ENCODE measurements around the gene CAMTA1.

GRCh38 chr1:7471836-7472235, 686.6 kb downstream of the CAMTA1 start:
- TF ChIP-seq, protein P1, sequence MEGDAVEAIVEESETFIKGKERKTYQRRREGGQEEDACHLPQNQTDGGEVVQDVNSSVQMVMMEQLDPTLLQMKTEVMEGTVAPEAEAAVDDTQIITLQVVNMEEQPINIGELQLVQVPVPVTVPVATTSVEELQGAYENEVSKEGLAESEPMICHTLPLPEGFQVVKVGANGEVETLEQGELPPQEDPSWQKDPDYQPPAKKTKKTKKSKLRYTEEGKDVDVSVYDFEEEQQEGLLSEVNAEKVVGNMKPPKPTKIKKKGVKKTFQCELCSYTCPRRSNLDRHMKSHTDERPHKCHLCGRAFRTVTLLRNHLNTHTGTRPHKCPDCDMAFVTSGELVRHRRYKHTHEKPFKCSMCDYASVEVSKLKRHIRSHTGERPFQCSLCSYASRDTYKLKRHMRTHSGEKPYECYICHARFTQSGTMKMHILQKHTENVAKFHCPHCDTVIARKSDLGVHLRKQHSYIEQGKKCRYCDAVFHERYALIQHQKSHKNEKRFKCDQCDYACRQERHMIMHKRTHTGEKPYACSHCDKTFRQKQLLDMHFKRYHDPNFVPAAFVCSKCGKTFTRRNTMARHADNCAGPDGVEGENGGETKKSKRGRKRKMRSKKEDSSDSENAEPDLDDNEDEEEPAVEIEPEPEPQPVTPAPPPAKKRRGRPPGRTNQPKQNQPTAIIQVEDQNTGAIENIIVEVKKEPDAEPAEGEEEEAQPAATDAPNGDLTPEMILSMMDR (IDR thresholded peaks at IDR 0.05; ENCODE audit: borderline replicate concordance, extremely low read depth, low read length, poor library complexity, severe bottlenecking): no peak
- no peak for TF ChIP-seq EZH2 (IDR thresholded peaks at IDR 0.05; ENCODE audit: borderline replicate concordance, low read depth, low read length, severe bottlenecking)

Measured in DND-41 (cell line).